Stomach (tissue), 9 donors: ENCODE measurements around the gene CACNA1H. TPM values are rescaled to one million over a fixed set of nuclear protein-coding genes. Genes with fewer than 3 reads are reported as not detected.
"Not testable (repeated sequence)": the region's sequence is repeated elsewhere in the genome, so short reads cannot be mapped to it uniquely, and the experiment has no call there.

Source experiments
- DNase-seq, 2 donors: peaks; one replicate each; pipeline versions ENCODE4 v3.0.0 to v3.0.0-alpha.2; 2013 to 2019
- H3K27ac ChIP-seq, 5 donors: fragments of 200-600 bp in 4 of 5; sonication (generic) in 4 of 5; one replicate each; pipeline ENCODE4 v1.5.1; 2013 to 2019; ENCODE audit warnings: mild to moderate bottlenecking in 1 of 5, moderate library complexity in 1 of 5
- H3K27me3 ChIP-seq, 3 donors: fragments of 200-600 bp; sonication (generic); one replicate each; pipeline ENCODE4 v1.5.1; 2017 to 2019; ENCODE audit warnings: mixed run types in 1 of 3
- H3K36me3 ChIP-seq, 4 donors: fragments of 200-600 bp; sonication (generic); 1 replicate in 3 of 4; 2 replicates in 1 of 4; pipeline ENCODE4 v1.5.1; 2016 to 2019
- H3K4me1 ChIP-seq, 4 donors: fragments of 200-600 bp; sonication (generic); one replicate each; pipeline ENCODE4 v1.5.1; 2016 to 2019
- H3K4me3 ChIP-seq, 4 donors: fragments of 200-600 bp; sonication (generic) in 3 of 4; one replicate each; pipeline ENCODE4 v1.5.1; 2016 to 2019; ENCODE audit warnings: mild to moderate bottlenecking in 1 of 4
- H3K9me3 ChIP-seq, 4 donors: fragments of 200-600 bp; sonication (generic); one replicate each; pipeline ENCODE4 v1.5.1; 2016 to 2019
- EP300 ChIP-seq: sonication (generic); formaldehyde crosslinking; IDR thresholded peaks from one replicate; pipeline ENCODE4 v1.6.1; 2017; ENCODE audit warnings: antibody characterized with exemption
- POLR2A ChIP-seq, 4 donors: fragments of 450-650 bp; IDR thresholded peaks; one replicate each; pipeline ENCODE4 v1.6.1; 2016; ENCODE audit warnings: antibody characterized with exemption in 4 of 4, control low read depth in 2 of 4, mild to moderate bottlenecking in 1 of 4, moderate library complexity in 1 of 4
- POLR2AphosphoS5 ChIP-seq, 3 donors: sonication (generic); formaldehyde crosslinking; IDR thresholded peaks; one replicate each; pipeline ENCODE4 v1.6.1; 2016; ENCODE audit warnings: antibody characterized with exemption in 3 of 3
- WGBS, 5 donors: extraction: QIAGEN DNeasy Blood & Tissue Kit in 3 of 5; methylation state at CpG; one replicate each; pipeline versions ENCODE4 v1.1.5 to v1.1.7; 2013 to 2018; 5-methylcytosine and 5-hydroxymethylcytosine counted together
- intact Hi-C: fragments of 100-400 bp; cut with DNase I; formaldehyde crosslinking; loops from one replicate; pipeline ENCODE4 v1.15.1; 2023; ENCODE audit warnings: low total_unique reads
- polyA plus RNA-seq, 3 donors: library from polyadenylated mRNA; stranded (reverse); fragments of 200-250 nt; gene quantifications; one replicate each; pipeline ENCODE4 v1.2.3, GENCODE V29; 2013
- total RNA-seq, 5 donors: library from RNA; depleted of rRNA; stranded (reverse); fragments of >200 nt; gene quantifications; one replicate each; pipeline versions ENCODE4 v1.1.0 to v1.2.3, GENCODE V29; 2014 to 2016
- TF ChIP-seq, protein P1 (sequence below), 7 experiments: fragments of 450-650 bp in 4 of 7; fragments of 200-600 bp in 3 of 7; sonication (generic) in 3 of 7; IDR thresholded peaks; one replicate each; pipeline ENCODE4 v1.5.1; 2016 to 2019; ENCODE audit warnings: antibody characterized with exemption in 7 of 7, control low read depth in 2 of 7, mild to moderate bottlenecking in 1 of 7
- donor health status: healthy with polysubstance abuse.
- donor health status: Bipolar disorder and iron deficiency.
- donor health status: healthy.

The CACNA1H gene
- total and polyA plus RNA-seq, 8 donors: 1.5 to 49.6 (median 19.6) TPM

- TF ChIP-seq, protein P1, sequence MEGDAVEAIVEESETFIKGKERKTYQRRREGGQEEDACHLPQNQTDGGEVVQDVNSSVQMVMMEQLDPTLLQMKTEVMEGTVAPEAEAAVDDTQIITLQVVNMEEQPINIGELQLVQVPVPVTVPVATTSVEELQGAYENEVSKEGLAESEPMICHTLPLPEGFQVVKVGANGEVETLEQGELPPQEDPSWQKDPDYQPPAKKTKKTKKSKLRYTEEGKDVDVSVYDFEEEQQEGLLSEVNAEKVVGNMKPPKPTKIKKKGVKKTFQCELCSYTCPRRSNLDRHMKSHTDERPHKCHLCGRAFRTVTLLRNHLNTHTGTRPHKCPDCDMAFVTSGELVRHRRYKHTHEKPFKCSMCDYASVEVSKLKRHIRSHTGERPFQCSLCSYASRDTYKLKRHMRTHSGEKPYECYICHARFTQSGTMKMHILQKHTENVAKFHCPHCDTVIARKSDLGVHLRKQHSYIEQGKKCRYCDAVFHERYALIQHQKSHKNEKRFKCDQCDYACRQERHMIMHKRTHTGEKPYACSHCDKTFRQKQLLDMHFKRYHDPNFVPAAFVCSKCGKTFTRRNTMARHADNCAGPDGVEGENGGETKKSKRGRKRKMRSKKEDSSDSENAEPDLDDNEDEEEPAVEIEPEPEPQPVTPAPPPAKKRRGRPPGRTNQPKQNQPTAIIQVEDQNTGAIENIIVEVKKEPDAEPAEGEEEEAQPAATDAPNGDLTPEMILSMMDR (IDR thresholded peaks at IDR 0.05): no peak
- TF ChIP-seq EP300 (no peak), POLR2AphosphoS5 (IDR thresholded peaks at IDR 0.05) (no peak), POLR2A (IDR thresholded peaks at IDR 0.05) (no peak)
- intact Hi-C loops: no loop called here
- no peak overlapping the region for H3K27ac ChIP-seq
- H3K27me3 ChIP-seq: no peaks in the 10 kb centered on the region
- no peak for DNase-seq
- H3K4me3 ChIP-seq: no peak overlapping the region
- peaks cover 11 to 26% (median 22%) of the 10 kb centered on the region in 4 donors for H3K4me1 ChIP-seq
- no peaks in the 10 kb centered on the region for H3K9me3 ChIP-seq
- peaks cover 0 to 37% (median 20%) of the 10 kb centered on the region in 4 donors for H3K36me3 ChIP-seq
- WGBS, 5 donors: 67 to 81% (median 76%) methylated on average over 22 to 38 of the region's 38 CpGs
These were observed 70.7 kb downstream of the CACNA1H start for GRCh38 chr16:1223355-1224214.

DNA sequence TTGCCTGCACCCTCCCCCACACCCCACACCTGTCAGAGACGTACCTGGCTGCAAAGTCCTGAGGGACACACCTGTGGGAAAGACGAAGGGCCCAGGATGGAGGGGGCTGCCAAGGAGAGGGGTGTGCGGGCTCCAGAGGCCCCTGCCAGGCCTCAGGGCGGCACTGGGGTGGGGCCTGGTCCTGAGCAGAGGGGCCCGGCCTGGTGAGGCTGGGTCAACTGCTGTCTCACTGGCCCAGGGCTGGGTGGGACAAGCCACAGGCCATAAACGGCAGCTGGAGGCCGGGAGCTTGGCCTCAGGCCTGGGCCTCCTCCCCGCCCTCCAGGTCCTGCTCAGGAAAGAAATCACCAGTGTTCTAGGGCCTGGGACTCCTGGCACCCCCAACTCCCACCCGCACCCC lies 71.7 kb downstream of the CACNA1H start:
- H3K9me3 ChIP-seq: no peaks in the 10 kb centered on the region
- intact Hi-C loops: no loop called here
- H3K27me3 ChIP-seq: no peaks in the 10 kb centered on the region
- no peak for DNase-seq
- WGBS, 5 donors: 71 to 84% (median 78%) methylated on average over 4 to 9 of the region's 9 CpGs
- H3K36me3 ChIP-seq: peaks cover 0 to 27% (median 15%) of the 10 kb centered on the region in 4 donors
- H3K4me1 ChIP-seq: peaks cover 11 to 26% (median 22%) of the 10 kb centered on the region in 4 donors
- no peak overlapping the region for H3K4me3 ChIP-seq
- TF ChIP-seq POLR2AphosphoS5 (IDR thresholded peaks at IDR 0.05) (no peak), POLR2A (IDR thresholded peaks at IDR 0.05) (no peak), EP300 (no peak)
- TF ChIP-seq, protein P1 (IDR thresholded peaks at IDR 0.05): no peak
- peak overlapping the region in 1 of 5 donors; percentile 55 for H3K27ac ChIP-seq

- intact Hi-C loops: no loop called here
- DNase-seq: peak in 1 of 2 donors; percentile 45
- peaks cover 11 to 26% (median 22%) of the 10 kb centered on the region in 4 donors for H3K4me1 ChIP-seq
- TF ChIP-seq POLR2A (IDR thresholded peaks at IDR 0.05): no peak
- TF ChIP-seq, protein P1 (IDR thresholded peaks at IDR 0.05): no peak
- TF ChIP-seq EP300: no peak
- TF ChIP-seq POLR2AphosphoS5 (IDR thresholded peaks at IDR 0.05): no peak
- peak within 1 kb of the TSS in 3 of 5 donors; percentile 27 to 55 (median 44) for H3K27ac ChIP-seq
- no peaks in the 10 kb centered on the region for H3K27me3 ChIP-seq
- H3K36me3 ChIP-seq: peaks cover 0 to 23% (median 11%) of the 10 kb centered on the region in 4 donors
- no peaks in the 10 kb centered on the region for H3K9me3 ChIP-seq
- 37 to 63% (median 58%) methylated on average over 8 to 10 of the region's 10 CpGs for WGBS, 5 donors
- peak within 1 kb of the TSS in 1 of 4 donors; percentile 9 for H3K4me3 ChIP-seq
These were observed 72.1 kb downstream of the CACNA1H start, which contains the start of gene TPSG1 for GRCh38 chr16:1225051-1225451. TPSG1 (minus strand) TSS chr16:1225268; CDS start chr16:1225252, 16 bp downstream.

- H3K9me3 ChIP-seq: not testable (repeated sequence)
- 25 to 42% (median 40%) methylated on average over 15 to 24 of the region's 24 CpGs for WGBS, 5 donors
- DNase-seq: peak in 1 of 2 donors; percentile 41
These were observed 72.9 kb downstream of the CACNA1H start for GRCh38 chr16:1225728-1226311.

DNA sequence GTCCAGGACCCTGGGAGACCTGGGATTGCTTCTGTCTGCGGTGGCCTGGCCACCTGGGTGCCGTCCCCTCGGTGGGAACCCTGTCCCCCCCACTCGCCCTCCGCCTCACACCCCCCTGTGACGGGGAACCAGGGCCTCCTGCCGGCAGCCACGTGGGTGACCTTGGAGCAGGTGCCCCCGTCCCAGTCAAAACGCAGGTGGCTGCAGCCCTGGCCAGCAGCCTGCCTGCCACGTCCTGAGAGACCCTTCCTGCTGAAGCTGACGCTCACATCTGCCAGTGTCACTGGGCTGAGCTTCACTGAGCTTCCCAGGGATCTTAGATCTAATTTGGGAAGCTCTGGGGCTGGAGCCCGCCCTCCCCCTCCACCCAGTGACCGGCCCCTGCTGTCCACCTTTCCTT lies 73.8 kb downstream of the CACNA1H start:
- H3K36me3 ChIP-seq, H3K9me3 ChIP-seq, H3K27ac ChIP-seq, H3K4me3 ChIP-seq, intact Hi-C loops: not testable (repeated sequence)
- WGBS, 5 donors: 27 to 50% (median 36%) methylated on average over 6 to 13 of the region's 14 CpGs
- Histone ChIP-seq H3K27me3 (peaks cover 0 to 10% (median 0%) of the 10 kb centered on the region in 3 donors), H3K4me1 (peaks cover 11 to 26% (median 20%) of the 10 kb centered on the region in 4 donors)
- DNase-seq: peak in 1 of 2 donors; percentile 34

More at GRCh38 chr16:1225728-1226311, 72.9 kb downstream of the CACNA1H start:
- Histone ChIP-seq H3K4me1 (peaks cover 11 to 26% (median 22%) of the 10 kb centered on the region in 4 donors), H3K36me3 (peaks cover 0 to 15% (median 5%) of the 10 kb centered on the region in 4 donors), H3K27ac (peak overlapping the region in 2 of 5 donors; percentile 44 to 55), H3K4me3 (peak overlapping the region in 1 of 4 donors; percentile 9)
- H3K27me3 ChIP-seq, intact Hi-C loops: not testable (repeated sequence)

GRCh38 chr16:1228227-1228626 lies 75.3 kb downstream of the CACNA1H start:
- intact Hi-C loops: not testable (repeated sequence)

DNA sequence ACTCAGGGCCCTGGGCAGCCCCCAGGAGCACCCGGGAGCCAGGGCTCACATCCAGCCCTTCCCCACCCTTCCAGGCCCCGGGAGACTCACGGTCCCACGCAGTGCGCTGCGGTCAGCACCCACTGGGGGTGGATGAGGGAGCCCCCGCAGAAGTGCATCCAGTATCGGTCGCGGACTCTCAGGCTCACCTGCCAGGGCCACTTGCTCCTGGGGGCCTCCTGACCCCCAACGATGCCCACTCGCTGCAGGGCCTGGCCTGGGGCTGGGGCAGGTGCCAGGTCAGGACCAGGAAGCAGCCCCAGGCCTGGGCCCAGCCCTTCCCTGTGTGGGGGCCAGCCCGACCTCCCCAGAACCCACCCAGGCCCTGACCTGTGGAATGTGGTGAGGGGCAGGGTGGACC lies 76.6 kb downstream of the CACNA1H start:
- H3K4me3 ChIP-seq, intact Hi-C loops, H3K36me3 ChIP-seq, DNase-seq, H3K9me3 ChIP-seq, H3K27ac ChIP-seq: not testable (repeated sequence)
- Histone ChIP-seq H3K4me1 (peaks cover 11 to 23% (median 18%) of the 10 kb centered on the region in 4 donors), H3K27me3 (peaks cover 0 to 10% (median 0%) of the 10 kb centered on the region in 3 donors)
- 84 to 87% (median 87%) methylated on average over 6 to 11 of the region's 13 CpGs; no CpG with 5 or more reads in 2 of the 5 donors for WGBS, 5 donors

More at GRCh38 chr16:1228227-1228626, 75.3 kb downstream of the CACNA1H start:
- not testable (repeated sequence) for H3K27ac ChIP-seq, H3K4me3 ChIP-seq, H3K36me3 ChIP-seq, DNase-seq, H3K9me3 ChIP-seq
- WGBS, 5 donors: 48 to 78% (median 71%) methylated on average over 5 to 7 of the region's 7 CpGs
- Histone ChIP-seq H3K27me3 (peaks cover 0 to 10% (median 0%) of the 10 kb centered on the region in 3 donors), H3K4me1 (peaks cover 11 to 26% (median 20%) of the 10 kb centered on the region in 4 donors)
